ENCODE results near the gene LRCH2. TPM values are rescaled to one million over a fixed set of nuclear protein-coding genes. Genes with fewer than 3 reads are reported as not detected.
A peak's percentile ranks its signal among the peaks of the same experiment; 100 is the strongest.
"Not testable (repeated sequence)": the region's sequence is repeated elsewhere in the genome, so short reads cannot be mapped to it uniquely, and the experiment has no call there.

LRCH2 gene
- total RNA-seq, 1 donor from 2014 or later, result 11.1 TPM

GRCh38 chrX:115232933-115233496 is 881 bp downstream of the LRCH2 start:
- Mint-ChIP-seq H3K4me3 (ENCODE audit: unreplicated experiment) (peak overlapping the region; percentile 99), H3K9me3 (ENCODE audit: low read depth) (no peaks in the 10 kb centered on the region), H3K27me3 (ENCODE audit: low read depth) (no peaks in the 10 kb centered on the region), H3K36me3 (ENCODE audit: low read depth) (no peaks in the 10 kb centered on the region), H3K4me1 (ENCODE audit: low read depth) (peaks cover 25% of the 10 kb centered on the region), H3K27ac (ENCODE audit: unreplicated experiment) (peak overlapping the region; percentile 93)
- no peak for DNase-seq (ENCODE audit: low spot score)
- no peak for TF ChIP-seq CTCF (IDR thresholded peaks at IDR 0.05)

- no peak for TF ChIP-seq CTCF (IDR thresholded peaks at IDR 0.05)
- Mint-ChIP-seq H3K27me3 (ENCODE audit: low read depth) (no peaks in the 10 kb centered on the region), H3K4me3 (ENCODE audit: unreplicated experiment) (no peak overlapping the region), H3K36me3 (ENCODE audit: low read depth) (no peaks in the 10 kb centered on the region), H3K9me3 (ENCODE audit: low read depth) (no peaks in the 10 kb centered on the region), H3K4me1 (ENCODE audit: low read depth) (peaks cover 23% of the 10 kb centered on the region), H3K27ac (ENCODE audit: unreplicated experiment) (no peak overlapping the region)
- no peak for DNase-seq (ENCODE audit: low spot score)
Observed at GRCh38 chrX:115229337-115230003, 4.4 kb downstream of the LRCH2 start.

- Mint-ChIP-seq H3K27me3 (ENCODE audit: low read depth) (no peaks in the 10 kb centered on the region), H3K4me3 (ENCODE audit: unreplicated experiment) (no peak overlapping the region), H3K27ac (ENCODE audit: unreplicated experiment) (no peak overlapping the region), H3K4me1 (ENCODE audit: low read depth) (peaks cover 8% of the 10 kb centered on the region), H3K36me3 (ENCODE audit: low read depth) (peaks cover 4% of the 10 kb centered on the region), H3K9me3 (ENCODE audit: low read depth) (no peaks in the 10 kb centered on the region)
- no peak for DNase-seq (ENCODE audit: low spot score)
- TF ChIP-seq CTCF (IDR thresholded peaks at IDR 0.05), result peak; percentile 78
Observed at GRCh38 chrX:115226929-115227328, 7.0 kb downstream of the LRCH2 start.

- H3K4me3 Mint-ChIP-seq (ENCODE audit: unreplicated experiment); H3K36me3 Mint-ChIP-seq (ENCODE audit: low read depth); DNase-seq (ENCODE audit: low spot score); H3K27me3 Mint-ChIP-seq (ENCODE audit: low read depth); H3K9me3 Mint-ChIP-seq (ENCODE audit: low read depth); H3K27ac Mint-ChIP-seq (ENCODE audit: unreplicated experiment): not testable (repeated sequence)
- H3K4me1 Mint-ChIP-seq (ENCODE audit: low read depth), result peaks cover 14% of the 10 kb centered on the region
Observed at GRCh38 chrX:115217346-115217745, 16.6 kb downstream of the LRCH2 start.

GRCh38 chrX:115214605-115215004 is 19.3 kb downstream of the LRCH2 start:
- H3K4me3 Mint-ChIP-seq (ENCODE audit: unreplicated experiment), result no peak overlapping the region
- no peak for DNase-seq (ENCODE audit: low spot score)
- H3K36me3 Mint-ChIP-seq (ENCODE audit: low read depth), result peaks cover 1% of the 10 kb centered on the region
- no peak for TF ChIP-seq CTCF (IDR thresholded peaks at IDR 0.05)
- H3K27ac Mint-ChIP-seq (ENCODE audit: unreplicated experiment), result no peak overlapping the region
- H3K27me3 Mint-ChIP-seq (ENCODE audit: low read depth), result no peaks in the 10 kb centered on the region
- no peaks in the 10 kb centered on the region for H3K9me3 Mint-ChIP-seq (ENCODE audit: low read depth)
- H3K4me1 Mint-ChIP-seq (ENCODE audit: low read depth), result peaks cover 14% of the 10 kb centered on the region

- Mint-ChIP-seq H3K27me3 (ENCODE audit: low read depth) (no peaks in the 10 kb centered on the region), H3K27ac (ENCODE audit: unreplicated experiment) (no peak overlapping the region), H3K36me3 (ENCODE audit: low read depth) (peaks cover 2% of the 10 kb centered on the region), H3K4me3 (ENCODE audit: unreplicated experiment) (no peak overlapping the region), H3K4me1 (ENCODE audit: low read depth) (peaks cover 14% of the 10 kb centered on the region), H3K9me3 (ENCODE audit: low read depth) (no peaks in the 10 kb centered on the region)
- TF ChIP-seq CTCF (IDR thresholded peaks at IDR 0.05), result no peak
- no peak for DNase-seq (ENCODE audit: low spot score)
Observed at GRCh38 chrX:115214151-115214550, 19.7 kb downstream of the LRCH2 start.

GRCh38 chrX:115209547-115209946 is 24.3 kb downstream of the LRCH2 start:
- H3K4me3 Mint-ChIP-seq (ENCODE audit: unreplicated experiment); DNase-seq (ENCODE audit: low spot score); H3K27me3 Mint-ChIP-seq (ENCODE audit: low read depth); H3K4me1 Mint-ChIP-seq (ENCODE audit: low read depth); H3K36me3 Mint-ChIP-seq (ENCODE audit: low read depth); H3K9me3 Mint-ChIP-seq (ENCODE audit: low read depth); H3K27ac Mint-ChIP-seq (ENCODE audit: unreplicated experiment): not testable (repeated sequence)
